ENCODE results near the gene BID.
A peak's percentile ranks its signal among the peaks of the same experiment; 100 is the strongest.

Gene BID

DNA sequence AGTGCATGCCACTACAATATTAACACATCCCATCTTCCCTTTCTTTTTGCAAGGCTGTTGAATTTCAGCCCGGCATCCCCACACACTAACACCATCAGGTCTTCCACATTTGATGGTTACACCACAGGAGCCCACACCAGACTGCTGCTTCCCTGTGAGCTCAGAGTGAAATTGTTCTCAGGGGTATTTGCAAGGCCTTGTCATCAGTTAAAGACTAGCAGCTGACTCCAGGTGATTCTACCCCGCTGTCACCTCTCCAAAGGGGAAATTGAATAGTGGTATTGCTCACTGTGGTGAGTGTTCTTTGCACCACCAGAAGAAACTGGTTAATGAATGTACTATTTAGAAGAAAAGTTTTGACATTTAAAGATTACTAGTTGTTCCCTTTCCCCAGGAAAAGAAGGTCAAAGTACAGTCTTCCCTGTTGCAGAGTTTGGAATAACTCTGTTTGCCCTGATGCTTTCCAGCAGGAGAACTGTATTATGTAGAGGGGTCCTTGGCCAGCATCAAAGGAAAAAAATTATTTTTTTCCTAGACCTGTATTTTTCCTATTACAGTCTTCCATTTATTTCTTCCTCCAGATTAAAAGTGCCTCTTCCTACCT lies 41.9 kb downstream of the BID start:
- no peak for DNase-seq

DNA sequence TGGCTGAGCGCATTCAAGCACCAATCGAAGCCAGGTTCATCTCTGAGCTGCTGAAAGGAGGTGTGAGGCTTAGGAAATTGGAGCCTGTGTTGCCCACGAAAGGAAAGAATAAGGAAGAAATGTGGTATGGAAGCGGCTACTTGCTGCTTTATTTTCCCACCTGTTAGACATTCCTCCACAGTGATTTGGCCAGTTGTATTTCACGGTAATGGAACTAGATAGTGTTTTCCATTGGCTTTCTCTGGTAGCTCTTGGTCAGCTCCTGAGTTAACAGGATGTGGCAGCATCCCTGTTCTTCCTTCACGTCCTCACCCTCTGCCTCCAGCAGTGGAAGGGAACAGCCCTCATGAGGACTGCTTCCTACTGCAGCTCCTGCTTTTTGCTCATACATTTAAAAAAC lies 44.7 kb downstream of the BID start:
- DNase-seq, result no peak

DNA sequence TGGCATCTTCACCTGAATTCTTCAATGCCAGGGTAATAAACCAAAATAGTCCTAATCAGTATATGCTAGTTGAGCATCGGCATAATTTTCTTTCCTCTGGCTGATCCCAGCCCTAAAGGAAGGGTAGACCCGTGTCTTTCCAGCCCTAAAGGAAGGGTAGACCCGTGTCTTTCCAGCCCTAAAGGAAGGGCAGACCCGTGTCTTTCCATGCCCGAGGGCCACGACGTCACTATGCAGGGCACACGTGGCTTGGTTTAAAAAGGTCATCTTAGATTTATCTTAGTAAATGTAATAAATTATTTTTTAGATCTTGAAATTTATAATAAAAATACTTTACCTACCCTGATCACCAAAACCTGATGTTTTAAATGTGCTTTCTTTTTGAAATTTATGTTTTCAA lies 45.5 kb downstream of the BID start:
- DNase-seq, result no peak

DNA sequence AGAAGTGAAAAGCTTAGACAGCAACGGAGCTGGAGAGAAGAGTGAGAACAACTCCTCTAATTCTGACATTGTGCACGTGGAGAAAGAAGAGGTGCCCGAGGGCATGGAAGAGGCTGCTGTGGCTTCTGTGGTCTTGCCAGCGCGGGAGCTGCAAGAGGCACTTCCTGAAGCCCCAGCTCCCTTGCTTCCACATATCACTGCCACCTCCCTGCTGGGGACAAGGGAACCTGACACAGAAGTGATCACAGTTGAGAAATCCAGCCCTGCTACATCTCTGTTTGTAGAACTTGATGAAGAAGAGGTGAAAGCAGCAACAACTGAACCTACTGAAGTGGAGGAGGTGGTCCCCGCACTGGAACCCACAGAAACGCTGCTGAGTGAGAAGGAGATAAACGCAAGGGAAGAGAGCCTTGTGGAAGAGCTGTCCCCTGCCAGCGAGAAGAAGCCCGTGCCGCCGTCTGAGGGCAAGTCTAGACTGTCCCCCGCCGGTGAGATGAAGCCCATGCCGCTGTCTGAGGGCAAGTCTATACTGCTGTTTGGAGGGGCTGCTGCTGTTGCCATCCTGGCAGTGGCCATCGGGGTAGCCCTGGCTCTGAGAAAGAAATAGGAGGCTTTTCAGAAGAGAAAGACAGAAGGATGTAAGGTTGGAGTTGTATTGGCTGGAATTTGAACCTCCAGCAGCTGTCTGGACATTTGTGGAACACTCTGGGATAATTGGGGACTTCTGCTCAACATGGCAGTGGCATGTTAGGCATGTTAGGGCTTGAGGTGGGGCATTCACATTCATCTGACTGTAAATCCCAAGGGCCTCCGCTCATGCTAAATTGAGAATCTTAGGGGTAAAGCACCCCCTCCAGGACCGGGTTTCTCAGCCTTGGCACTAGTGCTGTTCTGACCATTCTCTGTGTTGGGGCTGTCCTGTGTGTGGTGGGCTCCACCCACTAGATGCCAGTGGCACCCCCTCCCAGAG lies 47.1 kb downstream of the BID start:
- DNase-seq, result no peak

DNA sequence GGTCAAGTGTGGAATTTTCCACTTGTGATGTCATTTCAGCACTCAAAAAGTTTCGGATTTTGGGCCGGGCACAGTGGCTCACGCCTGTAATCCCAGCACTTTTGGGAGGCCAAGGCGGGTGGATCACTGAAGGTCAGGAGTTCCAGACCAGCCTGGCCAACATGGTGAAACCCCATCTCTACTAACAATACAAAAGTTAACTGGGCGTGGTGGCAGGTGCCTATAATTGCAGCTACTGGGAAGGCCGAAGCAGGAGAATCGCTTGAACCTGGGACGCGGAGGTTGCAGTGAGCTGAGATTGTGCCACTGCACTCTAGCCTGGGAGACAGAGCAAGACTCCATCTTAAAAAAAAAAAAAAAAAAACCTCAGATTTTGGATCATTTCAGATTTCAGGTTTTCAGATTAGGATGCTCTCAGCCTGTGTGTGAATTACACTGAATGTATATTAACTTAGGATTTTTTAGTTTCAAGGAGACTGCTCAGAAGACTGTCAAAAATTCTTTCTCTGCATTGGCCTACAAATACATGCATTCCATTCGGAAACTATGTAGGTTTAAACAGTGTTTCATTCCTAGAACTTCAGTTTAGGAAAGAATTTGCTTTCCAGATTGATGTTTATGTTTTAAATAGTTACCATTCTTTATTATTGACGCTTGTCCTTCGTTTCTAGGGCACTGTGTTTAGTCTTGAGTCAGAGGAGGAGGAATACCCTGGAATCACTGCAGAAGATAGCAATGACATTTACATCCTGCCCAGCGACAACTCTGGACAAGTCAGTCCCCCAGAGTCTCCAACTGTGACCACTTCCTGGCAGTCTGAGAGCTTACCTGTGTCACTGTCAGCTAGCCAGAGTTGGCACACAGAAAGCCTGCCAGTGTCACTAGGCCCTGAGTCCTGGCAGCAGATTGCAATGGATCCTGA lies 48.0 kb downstream of the BID start:
- DNase-seq, result no peak

DNA sequence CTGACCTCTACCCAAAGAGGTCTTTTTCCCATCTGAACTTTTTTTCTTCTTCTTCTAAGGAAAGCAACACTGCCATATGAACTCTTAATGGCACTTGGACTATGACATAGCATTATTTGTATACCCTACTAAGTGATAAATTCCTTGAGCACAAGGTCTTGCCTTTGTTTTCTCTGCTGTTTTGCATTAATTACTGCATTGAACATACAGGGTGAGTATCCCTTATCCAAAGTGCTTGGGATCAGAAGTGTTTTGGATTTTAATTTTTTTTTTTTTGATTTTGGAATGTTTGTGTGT lies 48.8 kb downstream of the BID start:
- DNase-seq, result no peak

DNA sequence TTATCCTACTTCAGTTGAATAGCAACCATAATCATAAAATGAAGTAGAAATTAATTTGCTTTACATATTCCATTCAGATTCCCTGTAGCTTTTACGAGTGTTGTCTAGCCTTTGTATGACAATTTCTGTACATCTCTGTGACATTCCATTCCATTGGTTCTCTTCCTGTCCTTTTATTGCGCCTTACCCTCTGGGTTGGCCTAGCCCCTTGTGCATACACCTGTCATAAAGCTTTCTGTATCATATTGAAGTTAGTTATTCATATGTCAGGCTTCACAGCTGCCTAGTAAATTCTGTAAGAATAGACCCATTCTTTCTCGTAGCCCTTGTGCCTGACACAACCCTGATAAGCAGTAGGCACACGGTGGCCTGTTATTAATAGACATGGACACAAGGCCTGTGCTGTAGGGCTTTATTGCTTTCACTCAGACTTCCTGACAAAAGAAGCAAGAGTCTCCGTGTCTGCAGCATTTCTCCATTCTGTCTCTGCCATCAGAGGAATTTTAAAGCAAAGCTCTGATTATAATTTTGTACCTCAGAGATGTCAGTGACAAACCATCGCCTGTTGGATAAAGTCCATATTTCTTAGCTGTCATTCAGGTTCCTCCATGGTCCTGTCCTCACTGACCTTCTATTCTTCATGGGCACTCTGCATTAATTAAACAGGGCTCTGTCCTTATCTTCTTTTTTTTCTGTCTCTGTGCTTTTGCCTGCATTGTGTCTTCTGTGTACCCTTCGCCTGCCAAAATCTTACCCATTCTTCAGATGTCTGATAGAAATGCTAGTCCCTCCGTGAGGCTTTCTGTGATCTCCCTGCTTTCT lies 49.4 kb downstream of the BID start:
- no peak for DNase-seq

DNA sequence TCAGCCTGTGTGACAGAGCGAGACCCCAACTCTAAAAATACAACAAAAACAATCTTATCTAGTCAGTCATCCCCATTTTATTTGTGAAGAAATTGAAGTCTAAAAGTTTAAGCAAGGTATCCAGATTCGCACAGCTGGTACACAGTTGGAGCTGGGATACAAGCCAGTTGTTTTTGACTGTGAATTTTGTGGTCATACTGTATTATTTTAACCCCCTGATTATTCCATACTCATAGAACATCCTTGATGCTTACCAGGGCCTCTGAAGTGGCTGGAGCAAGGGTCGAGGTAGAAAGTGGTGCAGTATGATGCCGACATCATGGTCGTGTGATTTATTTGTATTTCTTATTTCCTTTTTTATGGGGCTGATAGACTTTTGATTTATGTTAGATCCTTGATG lies 50.0 kb downstream of the BID start:
- no peak for DNase-seq

DNA sequence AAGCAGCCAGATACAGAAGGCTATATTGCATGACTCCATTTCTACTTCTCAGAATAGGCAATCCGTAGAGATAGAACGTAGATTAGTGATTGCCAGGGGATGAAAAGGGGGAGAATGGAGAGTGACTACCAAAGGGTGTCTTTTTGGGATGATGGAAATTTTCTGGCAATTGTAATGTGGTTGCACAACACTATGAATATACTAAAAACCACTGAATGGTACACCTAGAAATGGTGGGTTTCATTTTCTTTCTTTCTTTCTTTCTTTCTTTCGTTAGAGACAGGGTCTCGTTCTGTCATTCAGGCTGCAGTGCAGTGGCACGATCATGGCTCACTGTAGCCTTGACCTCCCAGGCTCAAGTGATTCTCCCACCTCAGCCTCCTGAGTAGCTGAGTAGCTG lies 54.4 kb downstream of the BID start:
- no peak for DNase-seq

DNA sequence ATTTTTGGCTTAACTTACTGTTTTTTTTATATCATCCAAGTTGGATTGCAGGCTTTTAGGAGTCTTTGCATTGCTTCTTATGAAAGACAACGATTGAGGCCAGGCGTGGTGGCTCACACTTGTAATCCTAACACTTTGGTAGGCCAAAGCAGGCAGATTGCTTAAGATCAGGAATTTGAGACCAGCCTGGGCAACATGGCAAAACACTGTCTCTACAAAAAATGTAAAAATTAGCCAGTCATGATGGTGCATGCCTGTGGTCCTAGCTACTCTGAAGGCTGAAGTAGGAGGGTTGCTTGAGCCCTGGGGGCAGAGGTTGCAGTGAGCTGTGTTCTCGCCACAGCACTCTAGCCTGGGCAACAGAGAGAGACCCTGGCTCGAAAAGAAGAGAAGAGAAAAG lies 56.6 kb downstream of the BID start:
- DNase-seq, result no peak

DNA sequence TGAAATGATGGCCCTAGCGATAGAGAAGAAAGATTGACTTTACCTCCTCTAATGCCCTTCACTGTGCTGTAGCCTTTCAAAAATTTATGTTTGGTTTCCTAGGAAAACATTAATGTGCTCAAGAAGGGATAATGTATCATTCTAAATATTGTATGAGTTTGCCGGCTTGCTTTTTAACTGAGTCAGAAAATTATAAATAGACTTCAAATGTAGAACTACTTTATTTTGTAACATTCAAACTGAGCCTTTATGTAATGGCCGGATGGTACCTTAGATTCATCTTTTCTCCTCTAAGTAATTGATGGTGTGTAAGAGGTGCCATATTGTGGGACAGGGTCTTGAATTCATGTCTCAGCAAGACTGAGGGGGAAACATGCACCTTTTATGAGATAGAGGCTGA lies 57.7 kb downstream of the BID start:
- DNase-seq, result no peak

DNA sequence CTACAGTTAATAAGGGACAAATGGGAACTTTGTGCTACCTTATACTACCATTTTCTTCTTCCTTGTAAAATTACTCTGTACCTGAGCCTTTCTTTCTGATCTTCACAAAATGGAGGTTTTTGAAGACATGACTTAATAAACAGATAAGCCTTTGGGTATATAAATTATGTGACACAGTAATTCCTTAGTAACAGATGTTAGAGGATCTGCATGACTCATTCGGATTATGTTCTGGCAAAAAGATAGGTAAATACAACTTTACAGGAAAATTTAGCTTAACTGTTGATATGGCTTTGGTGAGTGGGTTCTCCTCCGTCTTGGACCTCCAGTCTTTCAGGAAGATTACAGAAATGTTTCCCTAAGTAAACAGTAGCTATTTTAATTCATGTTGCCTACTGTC lies 61.8 kb downstream of the BID start:
- no peak for DNase-seq

DNA sequence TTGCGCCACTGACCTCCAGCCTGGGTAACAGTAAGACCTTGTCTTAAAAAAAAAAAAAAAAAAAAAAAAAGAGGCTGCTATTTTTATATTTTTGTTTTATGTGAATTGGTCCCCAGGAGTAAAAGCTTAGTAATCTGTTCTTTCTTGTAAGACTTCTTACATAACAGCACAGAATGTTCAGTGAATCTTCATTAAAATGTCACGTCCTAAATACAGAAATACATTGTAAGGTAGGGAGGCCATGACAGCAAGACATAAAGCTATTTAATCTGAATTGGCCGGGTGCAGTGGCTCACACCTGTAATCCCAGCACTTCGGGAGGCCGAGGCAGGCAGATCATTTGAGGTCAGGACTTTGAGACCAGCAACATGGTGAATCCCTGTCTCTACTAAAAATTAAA lies 64.2 kb downstream of the BID start:
- DNase-seq, result no peak

DNA sequence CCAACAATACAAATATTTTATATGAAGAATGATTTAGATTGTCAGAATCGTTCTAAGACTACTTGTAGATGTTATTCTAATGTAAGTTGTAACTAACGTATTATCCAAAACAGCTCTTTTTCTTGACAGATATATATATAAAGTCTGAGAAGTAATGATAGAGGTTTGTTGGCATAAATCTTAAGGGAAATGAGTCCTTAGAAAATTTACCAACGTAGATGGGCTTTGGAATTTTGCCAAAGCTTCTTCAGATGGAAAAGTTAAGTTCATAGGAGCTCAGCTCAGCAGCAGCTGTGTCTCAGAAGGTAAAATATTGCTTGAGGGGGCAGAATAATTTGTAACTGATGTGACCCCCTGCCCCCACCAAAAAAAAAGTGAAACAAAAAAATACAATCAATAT lies 66.7 kb downstream of the BID start:
- DNase-seq, result no peak

DNA sequence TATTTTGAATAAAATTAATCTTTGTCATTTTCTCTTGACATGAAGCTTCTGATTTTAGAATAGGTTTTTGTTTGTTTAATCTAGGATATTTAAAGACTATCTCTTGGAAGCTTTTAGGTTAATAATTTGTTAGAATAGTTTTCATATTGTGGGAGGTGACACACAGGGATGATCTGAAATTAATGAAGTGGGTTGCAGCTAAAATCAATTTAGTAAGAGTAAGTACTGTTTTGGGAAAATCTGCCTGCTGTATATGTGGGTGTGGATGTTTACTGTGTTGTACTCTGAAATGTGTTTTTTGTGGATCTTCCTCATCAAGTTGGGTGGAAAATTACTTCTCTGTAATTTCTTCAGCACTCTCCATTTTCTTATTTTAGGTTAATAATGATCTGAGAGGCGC lies 67.3 kb downstream of the BID start:
- DNase-seq, result no peak

DNA sequence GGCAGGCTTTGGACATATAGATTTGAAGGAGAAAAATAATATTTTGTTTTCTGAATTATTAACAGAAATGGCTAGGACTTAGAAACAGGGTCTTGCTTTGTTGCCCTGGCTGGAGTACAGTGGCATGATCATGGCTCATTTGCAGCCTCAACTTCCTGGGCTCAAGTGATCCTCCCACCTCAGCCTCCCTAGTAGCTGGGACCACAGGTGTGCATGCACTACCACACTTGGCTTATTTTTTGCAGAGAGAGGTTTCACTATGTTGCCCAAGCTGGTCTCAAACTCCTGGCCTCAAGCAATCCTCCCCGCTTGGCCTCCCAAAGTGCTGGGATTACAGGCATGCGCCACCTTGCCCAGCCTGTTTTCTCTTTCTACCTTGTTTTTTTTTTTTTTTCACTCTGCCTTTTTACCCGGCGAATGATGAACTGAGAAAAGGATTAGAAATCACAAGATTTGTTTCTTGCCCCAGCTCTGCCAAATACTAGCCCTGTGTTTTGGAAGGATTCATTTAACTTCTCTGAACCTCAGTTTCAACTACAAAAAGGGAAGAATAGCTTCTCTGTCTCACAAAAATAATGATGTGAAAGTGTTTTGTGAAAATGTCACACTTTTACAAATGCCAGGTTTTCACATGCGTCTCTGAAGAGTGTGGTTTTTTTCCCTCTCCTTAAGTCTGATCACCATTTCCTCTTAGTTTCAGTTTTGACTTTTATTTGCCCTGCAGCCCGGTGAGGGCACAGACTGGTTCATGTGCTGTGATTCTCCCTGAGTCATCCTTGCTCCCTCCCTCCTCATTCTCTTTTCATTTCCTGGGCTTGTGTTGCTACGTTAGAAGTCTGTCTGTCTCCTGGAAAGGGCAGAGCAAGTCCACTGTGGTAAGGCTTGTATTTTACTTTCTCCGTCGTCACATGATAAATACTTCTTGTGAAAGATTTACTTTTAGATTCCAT lies 68.0 kb downstream of the BID start:
- peak; percentile 77 for DNase-seq

DNA sequence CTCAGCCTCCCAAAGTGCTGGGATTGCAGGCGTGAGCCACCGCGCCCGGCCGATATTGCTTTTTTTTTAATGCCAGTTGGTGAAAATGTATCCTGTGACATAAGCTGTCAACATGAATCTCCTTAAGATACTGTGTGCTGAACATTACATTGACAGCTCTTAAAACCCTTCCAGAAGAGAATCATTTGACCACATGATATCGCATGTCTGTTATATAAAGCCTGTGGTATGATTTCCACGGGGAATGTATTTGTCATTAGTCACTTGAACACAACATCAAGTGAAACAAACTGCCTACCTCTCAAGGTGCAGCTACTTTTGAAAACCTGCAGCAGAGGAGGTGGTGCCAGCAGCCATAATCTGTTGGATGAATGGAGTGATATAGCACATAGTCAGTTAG lies 68.7 kb downstream of the BID start:
- DNase-seq, result no peak

DNA sequence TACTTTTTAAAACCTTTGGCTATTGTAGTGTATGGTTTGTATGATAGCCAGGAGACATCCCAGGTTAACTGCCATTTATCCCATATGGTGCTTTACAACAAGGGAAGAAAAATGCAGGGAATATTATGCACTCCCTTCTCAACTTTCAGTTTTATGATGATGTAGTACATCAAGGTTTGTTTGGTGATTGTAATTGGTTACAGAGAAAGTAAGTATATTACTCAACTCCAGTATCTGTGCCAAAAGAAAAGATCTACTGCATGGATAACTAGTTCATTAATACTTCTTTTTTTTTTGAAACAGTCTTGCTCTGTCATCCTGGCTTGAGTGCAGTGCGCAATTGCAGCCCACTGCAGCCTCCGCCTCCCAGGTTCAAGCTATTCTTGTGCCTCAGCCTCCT lies 70.5 kb downstream of the BID start:
- no peak for DNase-seq

DNA sequence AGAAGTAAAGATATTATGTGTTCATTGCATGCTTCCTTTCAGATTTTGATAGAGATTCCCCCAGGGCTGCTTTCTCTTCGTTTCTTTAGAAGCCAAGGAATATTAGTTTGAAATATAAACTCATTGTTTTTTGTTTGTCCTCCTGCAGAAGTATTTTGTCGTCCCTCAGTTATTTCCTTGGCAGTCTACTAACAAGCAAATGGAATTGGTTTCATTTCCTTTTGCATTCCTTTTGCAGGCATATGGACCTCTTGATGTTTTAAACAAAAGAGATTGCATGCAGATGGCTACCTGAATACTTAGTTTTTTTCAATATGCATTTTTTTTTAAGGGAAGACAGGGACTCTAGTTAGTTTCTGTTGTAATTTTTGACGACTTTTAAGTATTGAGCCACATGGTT lies 73.5 kb downstream of the BID start:
- no peak for DNase-seq

DNA sequence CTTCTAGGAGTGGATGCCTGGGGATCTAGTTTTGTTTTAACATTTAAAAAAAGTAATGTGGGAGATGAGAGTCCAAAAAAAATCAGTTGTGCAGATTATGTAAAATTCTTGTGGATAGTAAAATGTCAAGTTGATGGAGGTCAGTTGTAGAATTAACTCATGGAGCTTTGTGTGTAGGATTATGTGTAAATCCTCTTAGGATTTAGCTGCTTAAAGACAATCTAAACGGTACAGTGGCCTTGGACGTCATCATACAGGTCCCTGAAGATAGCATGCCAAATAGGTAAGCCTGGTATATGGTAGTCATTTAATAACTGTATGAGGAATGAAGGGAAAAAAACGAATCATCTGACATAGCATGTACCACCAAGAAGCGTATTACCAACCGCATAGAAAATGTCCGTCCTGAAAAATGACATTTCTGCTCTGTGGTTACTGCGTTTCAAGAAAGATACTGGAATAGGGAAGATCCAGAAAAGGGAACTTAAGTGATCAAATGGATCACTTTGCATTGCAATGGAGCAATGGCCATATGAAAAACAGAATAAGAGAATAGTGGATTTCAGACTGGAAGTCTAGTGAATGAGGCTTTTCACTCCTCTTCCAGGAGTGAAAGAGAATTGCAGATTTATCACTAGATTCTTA lies 74.5 kb downstream of the BID start:
- DNase-seq, result no peak

DNA sequence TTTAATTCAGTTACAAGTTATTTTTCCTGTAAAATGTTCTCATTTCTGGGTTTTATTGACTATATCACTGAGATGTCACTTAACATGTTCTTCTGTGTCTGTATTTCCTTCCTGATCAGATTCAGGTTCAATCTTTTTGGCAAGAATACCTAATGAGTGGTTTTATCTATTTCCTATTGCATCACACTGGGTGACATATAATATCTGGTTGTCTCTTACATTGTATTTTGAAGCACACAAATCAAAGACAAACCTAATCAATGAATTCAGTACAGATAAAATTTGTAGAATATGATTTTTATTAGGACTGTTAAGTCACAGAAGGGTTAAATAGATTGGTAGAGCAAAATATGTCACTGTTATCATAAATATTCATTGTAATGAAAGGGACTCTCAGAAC lies 75.3 kb downstream of the BID start:
- DNase-seq, result no peak

Data from activated CD4-positive, alpha-beta T cell treated with anti-CD3 and anti-CD28 coated beads, Interleukin-10, Interleukin-2, amounts not matched to agents 100 ng/mL and 50 ng/mL, durations not matched to agents 16 hours and 8 hours (primary cell).